Measurements from ENCODE around the gene TIA1. TPM values are rescaled to one million over a fixed set of nuclear protein-coding genes. Genes with fewer than 3 reads are reported as not detected.

The TIA1 gene
- total RNA-seq, 1 experiment from 2014 or later: 94.1 TPM

DNA sequence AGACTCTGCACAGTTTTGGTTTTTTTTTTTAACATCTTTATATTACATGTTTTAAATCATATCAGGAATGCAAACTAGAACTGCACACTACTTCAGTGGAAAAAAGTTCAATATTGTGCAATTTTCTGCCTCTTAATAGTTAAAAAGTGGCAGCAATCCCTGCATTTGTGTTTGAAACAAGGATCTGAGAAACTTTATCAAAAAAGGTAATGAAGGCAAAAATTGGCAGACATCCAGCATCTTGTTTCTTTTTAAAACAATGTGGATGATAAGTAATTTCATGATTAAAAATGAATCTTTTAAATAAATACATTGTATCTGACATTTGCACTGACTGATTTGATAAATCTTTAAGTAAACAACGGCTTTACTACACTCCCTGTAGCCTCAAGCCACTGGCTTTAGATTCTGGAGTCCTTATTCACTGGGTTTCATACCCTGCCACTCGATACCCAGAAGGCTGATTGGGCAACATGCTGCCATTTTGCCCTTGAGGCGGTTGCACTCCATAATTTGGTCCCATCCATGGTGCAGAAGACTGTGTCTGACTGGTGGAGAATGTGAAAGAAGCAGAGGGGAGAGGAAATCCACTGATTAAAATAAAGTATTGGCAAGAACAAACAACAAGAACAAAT, 36.0 kb downstream of the TIA1 start:
- H2AFZ ChIP-seq (ENCODE audit: low read depth, low read length, poor library complexity, severe bottlenecking): no peak overlapping the region
- ChIA-PET CTCF (interaction anchor here (0.6 kb wide), 1 partner anchor 118 kb away, joined by 5 read pairs; no protein-coding TSS in a partner anchor), POLR2A (no interaction called here), RAD21 (ENCODE audit: low non-redundant PET in 1 of 2, low total read pairs in 2 of 2, uncharacterized antibody in 2 of 2, unreplicated experiment in 2 of 2) (no interaction called here)
- no peaks in the 10 kb centered on the region for H3K4me1 ChIP-seq (ENCODE audit: control insufficient read depth in 1 of 2, insufficient read depth in 2 of 2, low read length in 2 of 2)
- no peak for ATAC-seq
- H3K4me2 ChIP-seq (ENCODE audit: low read length): no peak overlapping the region
- no peaks in the 10 kb centered on the region for H3K79me2 ChIP-seq (ENCODE audit: insufficient read depth, low read length)
- no peaks in the 10 kb centered on the region for H4K20me1 ChIP-seq (ENCODE audit: insufficient read depth)
- H3K9ac ChIP-seq (ENCODE audit: low read length): no peak overlapping the region
- H3K36me3 ChIP-seq (ENCODE audit: control insufficient read depth in 1 of 2, insufficient read depth in 2 of 2, low read length in 2 of 2): peaks cover 17 to 44% of the 10 kb centered on the region in 2 experiments; a peak in 3 of 4 replicates
- TF ChIP-seq RAD21 (IDR thresholded peaks at IDR 0.05; ENCODE audit: low read depth) (no peak), EZH2 (IDR thresholded peaks at IDR 0.05) (no peak), EGR1 (IDR thresholded peaks at IDR 0.05; ENCODE audit: low read depth) (no peak), ZNF274 (IDR thresholded peaks at IDR 0.05; ENCODE audit: low read depth, low read length) (no peak), SIN3A (IDR thresholded peaks at IDR 0.05; ENCODE audit: low read depth) (no peak), CBX3 (IDR thresholded peaks at IDR 0.05; ENCODE audit: low read depth) (no peak), ELF1 (IDR thresholded peaks at IDR 0.05; ENCODE audit: borderline replicate concordance, low read depth) (no peak), YY1 (IDR thresholded peaks at IDR 0.05; ENCODE audit: extremely low read depth, insufficient replicate concordance, low read depth, low read length) (no peak), ZFX (IDR thresholded peaks at IDR 0.05) (no peak), SP1 (IDR thresholded peaks at IDR 0.05; ENCODE audit: low read depth) (no peak), FOSL1 (IDR thresholded peaks at IDR 0.05; ENCODE audit: low read depth) (no peak), CEBPB (IDR thresholded peaks at IDR 0.05; ENCODE audit: low read depth) (no peak), EZH2phosphoT487 (IDR thresholded peaks at IDR 0.05; ENCODE audit: borderline replicate concordance) (no peak), TCF7L2 (IDR thresholded peaks at IDR 0.05; ENCODE audit: borderline replicate concordance, extremely low read depth, insufficient read depth, insufficient read length) (no peak), JUND (IDR thresholded peaks at IDR 0.05) (no peak)
- TF ChIP-seq, protein P1, sequence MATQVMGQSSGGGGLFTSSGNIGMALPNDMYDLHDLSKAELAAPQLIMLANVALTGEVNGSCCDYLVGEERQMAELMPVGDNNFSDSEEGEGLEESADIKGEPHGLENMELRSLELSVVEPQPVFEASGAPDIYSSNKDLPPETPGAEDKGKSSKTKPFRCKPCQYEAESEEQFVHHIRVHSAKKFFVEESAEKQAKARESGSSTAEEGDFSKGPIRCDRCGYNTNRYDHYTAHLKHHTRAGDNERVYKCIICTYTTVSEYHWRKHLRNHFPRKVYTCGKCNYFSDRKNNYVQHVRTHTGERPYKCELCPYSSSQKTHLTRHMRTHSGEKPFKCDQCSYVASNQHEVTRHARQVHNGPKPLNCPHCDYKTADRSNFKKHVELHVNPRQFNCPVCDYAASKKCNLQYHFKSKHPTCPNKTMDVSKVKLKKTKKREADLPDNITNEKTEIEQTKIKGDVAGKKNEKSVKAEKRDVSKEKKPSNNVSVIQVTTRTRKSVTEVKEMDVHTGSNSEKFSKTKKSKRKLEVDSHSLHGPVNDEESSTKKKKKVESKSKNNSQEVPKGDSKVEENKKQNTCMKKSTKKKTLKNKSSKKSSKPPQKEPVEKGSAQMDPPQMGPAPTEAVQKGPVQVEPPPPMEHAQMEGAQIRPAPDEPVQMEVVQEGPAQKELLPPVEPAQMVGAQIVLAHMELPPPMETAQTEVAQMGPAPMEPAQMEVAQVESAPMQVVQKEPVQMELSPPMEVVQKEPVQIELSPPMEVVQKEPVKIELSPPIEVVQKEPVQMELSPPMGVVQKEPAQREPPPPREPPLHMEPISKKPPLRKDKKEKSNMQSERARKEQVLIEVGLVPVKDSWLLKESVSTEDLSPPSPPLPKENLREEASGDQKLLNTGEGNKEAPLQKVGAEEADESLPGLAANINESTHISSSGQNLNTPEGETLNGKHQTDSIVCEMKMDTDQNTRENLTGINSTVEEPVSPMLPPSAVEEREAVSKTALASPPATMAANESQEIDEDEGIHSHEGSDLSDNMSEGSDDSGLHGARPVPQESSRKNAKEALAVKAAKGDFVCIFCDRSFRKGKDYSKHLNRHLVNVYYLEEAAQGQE (IDR thresholded peaks at IDR 0.05; ENCODE audit: low read depth): no peak
- TF ChIP-seq, protein P2, sequence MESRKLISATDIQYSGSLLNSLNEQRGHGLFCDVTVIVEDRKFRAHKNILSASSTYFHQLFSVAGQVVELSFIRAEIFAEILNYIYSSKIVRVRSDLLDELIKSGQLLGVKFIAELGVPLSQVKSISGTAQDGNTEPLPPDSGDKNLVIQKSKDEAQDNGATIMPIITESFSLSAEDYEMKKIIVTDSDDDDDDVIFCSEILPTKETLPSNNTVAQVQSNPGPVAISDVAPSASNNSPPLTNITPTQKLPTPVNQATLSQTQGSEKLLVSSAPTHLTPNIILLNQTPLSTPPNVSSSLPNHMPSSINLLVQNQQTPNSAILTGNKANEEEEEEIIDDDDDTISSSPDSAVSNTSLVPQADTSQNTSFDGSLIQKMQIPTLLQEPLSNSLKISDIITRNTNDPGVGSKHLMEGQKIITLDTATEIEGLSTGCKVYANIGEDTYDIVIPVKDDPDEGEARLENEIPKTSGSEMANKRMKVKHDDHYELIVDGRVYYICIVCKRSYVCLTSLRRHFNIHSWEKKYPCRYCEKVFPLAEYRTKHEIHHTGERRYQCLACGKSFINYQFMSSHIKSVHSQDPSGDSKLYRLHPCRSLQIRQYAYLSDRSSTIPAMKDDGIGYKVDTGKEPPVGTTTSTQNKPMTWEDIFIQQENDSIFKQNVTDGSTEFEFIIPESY (IDR thresholded peaks at IDR 0.05; ENCODE audit: extremely low read depth, insufficient replicate concordance, low read length): no peak
- TF ChIP-seq, protein P3, sequence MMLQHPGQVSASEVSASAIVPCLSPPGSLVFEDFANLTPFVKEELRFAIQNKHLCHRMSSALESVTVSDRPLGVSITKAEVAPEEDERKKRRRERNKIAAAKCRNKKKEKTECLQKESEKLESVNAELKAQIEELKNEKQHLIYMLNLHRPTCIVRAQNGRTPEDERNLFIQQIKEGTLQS (IDR thresholded peaks at IDR 0.05): no peak
- H3K9me3 ChIP-seq (ENCODE audit: control insufficient read depth in 1 of 2, insufficient read depth in 1 of 2, low read depth in 1 of 2, low read length in 2 of 2): no peaks in the 10 kb centered on the region
- no TSS peak for BruUV-seq (replicated peaks)
- no peaks in the 10 kb centered on the region for H3K9me2 ChIP-seq (ENCODE audit: insufficient read depth)
- intact Hi-C loops (cut with micrococcal nuclease): no loop called here
- no peak overlapping the region for H3K27ac ChIP-seq (ENCODE audit: low read depth, low read length)
- no peak overlapping the region for H3K4me3 ChIP-seq (replicated peaks in 1 of 2; ENCODE audit: low read depth in 1 of 2, low read length in 2 of 2)
- no peaks in the 10 kb centered on the region for H3K27me3 ChIP-seq (ENCODE audit: insufficient read depth, low read length)
- no peak for DNase-seq (ENCODE audit: low read depth, low spot score)
